Gastroesophageal sphincter (tissue), 3 donors: ENCODE data around the gene SLIT3.

Source experiments
- POLR2A ChIP-seq, 2 donors: fragments of 450-650 bp; IDR thresholded peaks; one replicate each; pipeline ENCODE4 v1.6.1; 2017; ENCODE audit warnings: antibody characterized with exemption in 2 of 2, mild to moderate bottlenecking in 2 of 2, moderate library complexity in 1 of 2
- POLR2AphosphoS5 ChIP-seq: sonication (generic); formaldehyde crosslinking; IDR thresholded peaks from one replicate; pipeline ENCODE4 v1.6.1; 2017; ENCODE audit warnings: antibody characterized with exemption
- TF ChIP-seq, protein P1 (sequence below), 4 experiments: fragments of 200-600 bp in 2 of 4; fragments of 450-650 bp in 2 of 4; sonication (generic) in 1 of 4; IDR thresholded peaks; one replicate each; pipeline ENCODE4 v1.5.1; 2017 to 2019; ENCODE audit warnings: antibody characterized with exemption in 4 of 4, mild to moderate bottlenecking in 2 of 4, moderate library complexity in 2 of 4

DNA sequence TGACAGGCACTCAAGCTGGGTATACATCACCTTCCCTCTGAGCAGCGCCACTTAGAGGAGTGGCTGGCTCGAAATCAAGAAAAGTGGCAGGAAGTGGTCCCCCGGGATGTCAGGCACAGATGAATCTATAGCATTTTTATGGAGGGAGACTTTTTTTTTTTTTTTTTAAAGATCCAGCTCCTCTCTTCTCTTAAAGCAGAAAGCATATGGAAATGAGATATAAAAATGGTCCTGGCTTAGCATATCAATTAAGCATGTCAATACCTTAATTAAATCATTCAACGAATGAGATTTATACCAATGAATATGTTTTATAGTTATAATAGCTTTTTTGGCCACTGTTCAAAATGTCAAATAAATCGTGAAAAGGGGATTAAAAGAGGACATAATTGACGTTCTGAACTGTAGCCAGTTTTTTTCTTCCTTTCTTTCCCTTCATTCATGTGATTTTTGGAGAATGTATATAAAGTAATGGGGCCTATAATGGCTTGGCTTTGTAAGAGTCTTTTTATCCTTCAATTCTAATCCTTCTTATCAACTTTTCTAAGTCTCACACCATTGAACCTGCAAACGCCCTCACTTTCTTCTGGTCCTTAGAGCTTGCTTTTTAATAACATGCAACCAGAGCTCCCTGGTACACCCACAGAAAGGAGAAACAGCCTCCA, 402.6 kb downstream of the SLIT3 start:
- TF ChIP-seq, protein P1, sequence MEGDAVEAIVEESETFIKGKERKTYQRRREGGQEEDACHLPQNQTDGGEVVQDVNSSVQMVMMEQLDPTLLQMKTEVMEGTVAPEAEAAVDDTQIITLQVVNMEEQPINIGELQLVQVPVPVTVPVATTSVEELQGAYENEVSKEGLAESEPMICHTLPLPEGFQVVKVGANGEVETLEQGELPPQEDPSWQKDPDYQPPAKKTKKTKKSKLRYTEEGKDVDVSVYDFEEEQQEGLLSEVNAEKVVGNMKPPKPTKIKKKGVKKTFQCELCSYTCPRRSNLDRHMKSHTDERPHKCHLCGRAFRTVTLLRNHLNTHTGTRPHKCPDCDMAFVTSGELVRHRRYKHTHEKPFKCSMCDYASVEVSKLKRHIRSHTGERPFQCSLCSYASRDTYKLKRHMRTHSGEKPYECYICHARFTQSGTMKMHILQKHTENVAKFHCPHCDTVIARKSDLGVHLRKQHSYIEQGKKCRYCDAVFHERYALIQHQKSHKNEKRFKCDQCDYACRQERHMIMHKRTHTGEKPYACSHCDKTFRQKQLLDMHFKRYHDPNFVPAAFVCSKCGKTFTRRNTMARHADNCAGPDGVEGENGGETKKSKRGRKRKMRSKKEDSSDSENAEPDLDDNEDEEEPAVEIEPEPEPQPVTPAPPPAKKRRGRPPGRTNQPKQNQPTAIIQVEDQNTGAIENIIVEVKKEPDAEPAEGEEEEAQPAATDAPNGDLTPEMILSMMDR (IDR thresholded peaks at IDR 0.05), result no peak
- no peak for TF ChIP-seq POLR2AphosphoS5
- TF ChIP-seq POLR2A (IDR thresholded peaks at IDR 0.05), result no peak
